MM.1S (cell line): Measurements from ENCODE around the gene SH3BP4.

Experiments
- DNase-seq: peaks from one replicate; pipeline ENCODE4 v3.0.0-alpha.2; 2015
- H2AFZ ChIP-seq: fragments of 300-600 bp; sonication (generic); 2 replicates; pipeline ENCODE4 v1.6.0; 2016; ENCODE audit warnings: antibody characterized with exemption, low read length
- H3F3A ChIP-seq: fragments of 300-600 bp; sonication (generic); 2 replicates; pipeline ENCODE4 v1.6.1; 2016; ENCODE audit warnings: mild to moderate bottlenecking, antibody characterized with exemption, low read length, moderate library complexity, mixed read lengths; ENCODE audit not compliant: insufficient read depth
- H3K27ac ChIP-seq: fragments of 300-600 bp; sonication (generic); 2 replicates; pipeline ENCODE4 v1.5.1; 2016; ENCODE audit warnings: mild to moderate bottlenecking, low read length
- H3K27me3 ChIP-seq: fragments of 300-600 bp; sonication (generic); replicated peaks from 2 replicates; pipeline ENCODE4 v1.6.0; 2016; ENCODE audit warnings: low read length; ENCODE audit not compliant: insufficient read depth
- H3K36me3 ChIP-seq: fragments of 300-600 bp; sonication (generic); replicated peaks from 2 replicates; pipeline ENCODE4 v1.6.1; 2016; ENCODE audit warnings: mild to moderate bottlenecking, low read length, mixed read lengths; ENCODE audit not compliant: insufficient read depth
- H3K4me1 ChIP-seq: fragments of 300-600 bp; sonication (generic); 2 replicates; pipeline ENCODE4 v1.6.1; 2016; ENCODE audit warnings: low read length, mixed read lengths
- H3K4me2 ChIP-seq: fragments of 300-600 bp; sonication (generic); 2 replicates; pipeline ENCODE4 v1.6.0; 2016; ENCODE audit warnings: low read depth, low read length
- H3K4me3 ChIP-seq: fragments of 300-600 bp; sonication (generic); 2 replicates; pipeline ENCODE4 v1.5.1; 2016; ENCODE audit warnings: low read length, mixed read lengths
- H3K79me2 ChIP-seq: fragments of 300-600 bp; sonication (generic); 2 replicates; pipeline ENCODE4 v1.6.1; 2016; ENCODE audit warnings: mixed run types, low read length, mixed read lengths
- H3K9ac ChIP-seq: fragments of 300-600 bp; sonication (generic); 2 replicates; pipeline ENCODE4 v1.6.1; 2016; ENCODE audit warnings: low read length, mixed read lengths
- H3K9me2 ChIP-seq: fragments of 300-600 bp; sonication (generic); replicated peaks from 2 replicates; pipeline ENCODE4 v1.6.1; 2016; ENCODE audit warnings: mild to moderate bottlenecking, low read length, mixed read lengths; ENCODE audit not compliant: insufficient read depth
- H3K9me3 ChIP-seq: fragments of 300-600 bp; sonication (generic); replicated peaks from 2 replicates; pipeline ENCODE4 v1.6.1; 2016; ENCODE audit warnings: mild to moderate bottlenecking, low read length, mixed read lengths; ENCODE audit not compliant: insufficient read depth
- H4K20me1 ChIP-seq: fragments of 300-600 bp; sonication (generic); 2 replicates; pipeline ENCODE4 v1.6.1; 2016; ENCODE audit warnings: mild to moderate bottlenecking, low read length, moderate library complexity, mixed read lengths; ENCODE audit not compliant: insufficient read depth
- CTCF ChIP-seq: fragments of 300-600 bp; sonication (generic); IDR thresholded peaks from 2 replicates; pipeline ENCODE4 v1.5.1; 2016; ENCODE audit warnings: antibody characterized with exemption, low read length, mixed read lengths
- EZH2 ChIP-seq: fragments of 300-600 bp; sonication (generic); optimal IDR thresholded peaks from 2 replicates; pipeline ENCODE3; 2017; ENCODE audit warnings: low read depth, mild to moderate bottlenecking, antibody characterized with exemption, low read length, mixed read lengths
- EZH2phosphoT487 ChIP-seq: fragments of 300-600 bp; sonication (generic); IDR thresholded peaks from 2 replicates; pipeline ENCODE4 v1.6.1; 2018; ENCODE audit warnings: antibody characterized with exemption, low read length

The SH3BP4 gene

GRCh38 chr2:235032466-235032865 lies 80.6 kb downstream of the SH3BP4 start:
- Histone ChIP-seq H4K20me1 (no peaks in the 10 kb centered on the region), H3K4me3 (no peak overlapping the region), H3K27me3 (no peaks in the 10 kb centered on the region), H2AFZ (no peak overlapping the region), H3F3A (no peaks in the 10 kb centered on the region), H3K27ac (no peak overlapping the region), H3K36me3 (no peaks in the 10 kb centered on the region), H3K9me3 (no peaks in the 10 kb centered on the region), H3K4me1 (no peaks in the 10 kb centered on the region), H3K79me2 (no peaks in the 10 kb centered on the region), H3K9me2 (no peaks in the 10 kb centered on the region), H3K4me2 (no peak overlapping the region), H3K9ac (no peak overlapping the region)
- DNase-seq: no peak
- TF ChIP-seq EZH2 (no peak), CTCF (no peak), EZH2phosphoT487 (no peak)

GRCh38 chr2:235032949-235033348 lies 81.1 kb downstream of the SH3BP4 start:
- no peak overlapping the region for H3K4me2 ChIP-seq
- no peak overlapping the region for H2AFZ ChIP-seq
- no peak for TF ChIP-seq EZH2
- no peak for TF ChIP-seq EZH2phosphoT487
- no peak for TF ChIP-seq CTCF
- H3K4me1 ChIP-seq: no peaks in the 10 kb centered on the region
- no peaks in the 10 kb centered on the region for H3F3A ChIP-seq
- no peaks in the 10 kb centered on the region for H3K79me2 ChIP-seq
- no peak overlapping the region for H3K4me3 ChIP-seq
- no peak for DNase-seq
- H3K36me3 ChIP-seq: no peaks in the 10 kb centered on the region
- H4K20me1 ChIP-seq: no peaks in the 10 kb centered on the region
- H3K9ac ChIP-seq: no peak overlapping the region
- no peaks in the 10 kb centered on the region for H3K27me3 ChIP-seq
- no peak overlapping the region for H3K27ac ChIP-seq
- H3K9me2 ChIP-seq: no peaks in the 10 kb centered on the region
- H3K9me3 ChIP-seq: no peaks in the 10 kb centered on the region

GRCh38 chr2:235034265-235035118 lies 82.7 kb downstream of the SH3BP4 start:
- DNase-seq: no peak
- H3F3A ChIP-seq: no peaks in the 10 kb centered on the region
- no peaks in the 10 kb centered on the region for H3K27me3 ChIP-seq

More at GRCh38 chr2:235034265-235035118, 82.7 kb downstream of the SH3BP4 start:
- no peaks in the 10 kb centered on the region for H3K79me2 ChIP-seq
- H3K9me3 ChIP-seq: no peaks in the 10 kb centered on the region
- H3K4me2 ChIP-seq: no peak overlapping the region
- no peaks in the 10 kb centered on the region for H4K20me1 ChIP-seq
- no peak overlapping the region for H2AFZ ChIP-seq
- H3K36me3 ChIP-seq: no peaks in the 10 kb centered on the region
- no peak overlapping the region for H3K27ac ChIP-seq
- H3K9ac ChIP-seq: no peak overlapping the region
- H3K4me1 ChIP-seq: no peaks in the 10 kb centered on the region
- TF ChIP-seq CTCF (no peak), EZH2phosphoT487 (no peak), EZH2 (no peak)
- no peaks in the 10 kb centered on the region for H3K9me2 ChIP-seq
- no peak overlapping the region for H3K4me3 ChIP-seq
